ENCODE measurements around the gene RNF31. TPM values are rescaled to one million over a fixed set of nuclear protein-coding genes. Genes with fewer than 3 reads are reported as not detected.

RNF31 gene
- polyA plus RNA-seq, 1 donor from 2014 or later = 98.7 TPM

GRCh38 chr14:24179961-24180796 is 32.9 kb downstream of the RNF31 start:
- Histone ChIP-seq H2AFZ (ENCODE audit: low read depth, low read length) (no peak overlapping the region), H3K79me2 (replicated peaks; ENCODE audit: insufficient read depth, low read length) (no peaks in the 10 kb centered on the region), H3K4me3 (ENCODE audit: low read length) (no peak overlapping the region), H3K9me3 (ENCODE audit: low read length) (no peaks in the 10 kb centered on the region), H3F3A (ENCODE audit: insufficient read depth, low read length, poor library complexity, severe bottlenecking) (no peaks in the 10 kb centered on the region), H3K27ac (ENCODE audit: low read length) (no peak overlapping the region), H4K20me1 (ENCODE audit: insufficient read depth) (no peaks in the 10 kb centered on the region), H3K9me2 (ENCODE audit: insufficient read depth, low read length) (no peaks in the 10 kb centered on the region), H3K36me3 (ENCODE audit: insufficient read depth, low read length) (no peaks in the 10 kb centered on the region), H3K27me3 (ENCODE audit: insufficient read depth, low read depth, low read length) (no peaks in the 10 kb centered on the region), H3K9ac (ENCODE audit: low read length) (no peak overlapping the region), H3K4me2 (ENCODE audit: low read length) (no peak overlapping the region)
- no peak for TF ChIP-seq EZH2 (IDR thresholded peaks at IDR 0.05; ENCODE audit: borderline replicate concordance, insufficient read depth, low read length, poor library complexity, severe bottlenecking)
- TF ChIP-seq TAF1 (IDR thresholded peaks at IDR 0.05; ENCODE audit: low read depth) = no peak
- TF ChIP-seq POLR2AphosphoS5 (IDR thresholded peaks at IDR 0.05) = no peak
- no peak for TF ChIP-seq MXI1 (conservative IDR thresholded peaks at IDR 0.05; ENCODE audit: poor library complexity, severe bottlenecking)
- TF ChIP-seq RAD21 (conservative IDR thresholded peaks at IDR 0.05) = no peak
- no peak for TF ChIP-seq REST (IDR thresholded peaks at IDR 0.05; ENCODE audit: borderline replicate concordance)
- TF ChIP-seq CTCF (IDR thresholded peaks at IDR 0.05; ENCODE audit: poor library complexity, severe bottlenecking) = no peak
- no peak for TF ChIP-seq EP300 (conservative IDR thresholded peaks at IDR 0.05; ENCODE audit: poor library complexity, severe bottlenecking)
- TF ChIP-seq SMC3 (conservative IDR thresholded peaks at IDR 0.05; ENCODE audit: poor library complexity) = no peak

GRCh38 chr14:24181371-24182077 is 34.2 kb downstream of the RNF31 start:
- Histone ChIP-seq H3K4me3 (ENCODE audit: low read length) (no peak overlapping the region), H3K27me3 (ENCODE audit: insufficient read depth, low read depth, low read length) (no peaks in the 10 kb centered on the region), H4K20me1 (ENCODE audit: insufficient read depth) (no peaks in the 10 kb centered on the region), H3K36me3 (ENCODE audit: insufficient read depth, low read length) (no peaks in the 10 kb centered on the region), H3K9ac (ENCODE audit: low read length) (no peak overlapping the region), H3F3A (ENCODE audit: insufficient read depth, low read length, poor library complexity, severe bottlenecking) (no peaks in the 10 kb centered on the region), H3K9me2 (ENCODE audit: insufficient read depth, low read length) (no peaks in the 10 kb centered on the region), H3K27ac (ENCODE audit: low read length) (no peak overlapping the region), H3K79me2 (replicated peaks; ENCODE audit: insufficient read depth, low read length) (no peaks in the 10 kb centered on the region), H3K9me3 (ENCODE audit: low read length) (no peaks in the 10 kb centered on the region), H3K4me2 (ENCODE audit: low read length) (no peak overlapping the region), H2AFZ (ENCODE audit: low read depth, low read length) (no peak overlapping the region)
- TF ChIP-seq TAF1 (IDR thresholded peaks at IDR 0.05; ENCODE audit: low read depth) = no peak
- TF ChIP-seq MXI1 (conservative IDR thresholded peaks at IDR 0.05; ENCODE audit: poor library complexity, severe bottlenecking) = no peak
- TF ChIP-seq EP300 (conservative IDR thresholded peaks at IDR 0.05; ENCODE audit: poor library complexity, severe bottlenecking) = no peak

Data from neural cell (in vitro differentiated cells).